ENCODE measurements around the gene ASF1A. TPM values are rescaled to one million over a fixed set of nuclear protein-coding genes. Genes with fewer than 3 reads are reported as not detected.

The ASF1A gene
- total RNA-seq, 2 experiments from 2014 or later = 37.3 to 46.0 TPM

- CTCF ChIA-PET (ENCODE audit: unreplicated experiment) = no interaction called here
- intact Hi-C loops (cut with micrococcal nuclease; ENCODE audit: unreplicated experiment) = no loop called here
- H4K20me1 ChIP-seq (ENCODE audit: insufficient read depth, low read length) = no peaks in the 10 kb centered on the region
- POLR2A ChIA-PET = no interaction called here
- H3K27ac ChIP-seq (ENCODE audit: low read depth, low read length, poor library complexity, severe bottlenecking) = no peak overlapping the region
- H2AFZ ChIP-seq (ENCODE audit: low read length) = no peak overlapping the region
- TF ChIP-seq CTCF (conservative IDR thresholded peaks at IDR 0.05; ENCODE audit: low read length) = no peak
- no peak for TF ChIP-seq EZH2phosphoT487 (IDR thresholded peaks at IDR 0.05; ENCODE audit: borderline replicate concordance, low read depth, low read length)
- no peak for DNase-seq (ENCODE audit: low spot score)
- 0 out of 2 replicates have a peak, but pooled peaks cover 4% of the 10 kb centered on the region for H3K9me3 ChIP-seq (ENCODE audit: low read length)
- no TSS peak for BruUV-seq (replicated peaks)
- H3K4me2 ChIP-seq (ENCODE audit: low read length) = no peak overlapping the region
- no peak overlapping the region for H3K4me3 ChIP-seq (ENCODE audit: low read depth, low read length, poor library complexity, severe bottlenecking)
- H3K4me1 ChIP-seq (ENCODE audit: insufficient read depth, low read length, poor library complexity, severe bottlenecking) = no peaks in the 10 kb centered on the region
- H3K79me2 ChIP-seq (ENCODE audit: insufficient read depth, low read depth, low read length) = no peaks in the 10 kb centered on the region
- no peaks in the 10 kb centered on the region for H3K9me2 ChIP-seq (ENCODE audit: insufficient read depth, low read length)
- H3K36me3 ChIP-seq (ENCODE audit: insufficient read depth, low read length) = no peaks in the 10 kb centered on the region; the same call in 1 of the 2 replicates
Observed at GRCh38 chr6:118860363-118860762, 33.6 kb upstream of the ASF1A start.

- no peaks in the 10 kb centered on the region for H3K9me2 ChIP-seq (ENCODE audit: insufficient read depth, low read length)
- no peak overlapping the region for H2AFZ ChIP-seq (ENCODE audit: low read length)
- ChIA-PET CTCF (ENCODE audit: unreplicated experiment) (interaction anchor here (0.6 kb wide), 1 partner anchor 14 kb away, joined by 3 read pairs; no protein-coding TSS in a partner anchor), POLR2A (interaction anchor here (0.6 kb wide), 1 partner anchor 458 kb away, joined by 5 read pairs; no protein-coding TSS in a partner anchor)
- no peak for TF ChIP-seq EZH2phosphoT487 (IDR thresholded peaks at IDR 0.05; ENCODE audit: borderline replicate concordance, low read depth, low read length)
- no peak for TF ChIP-seq CTCF (conservative IDR thresholded peaks at IDR 0.05; ENCODE audit: low read length)
- no peak overlapping the region for H3K4me2 ChIP-seq (ENCODE audit: low read length)
- intact Hi-C loops (cut with micrococcal nuclease; ENCODE audit: unreplicated experiment) = no loop called here
- BruUV-seq (replicated peaks) = no TSS peak
- H3K79me2 ChIP-seq (ENCODE audit: insufficient read depth, low read depth, low read length) = no peaks in the 10 kb centered on the region
- H3K4me3 ChIP-seq (ENCODE audit: low read depth, low read length, poor library complexity, severe bottlenecking) = no peak overlapping the region
- 0 out of 2 replicates have a peak, but pooled peaks cover 4% of the 10 kb centered on the region for H3K9me3 ChIP-seq (ENCODE audit: low read length)
- no peaks in the 10 kb centered on the region for H3K4me1 ChIP-seq (ENCODE audit: insufficient read depth, low read length, poor library complexity, severe bottlenecking)
- DNase-seq (ENCODE audit: low spot score) = no peak
- no peaks in the 10 kb centered on the region for H4K20me1 ChIP-seq (ENCODE audit: insufficient read depth, low read length)
- H3K36me3 ChIP-seq (ENCODE audit: insufficient read depth, low read length) = no peaks in the 10 kb centered on the region; the same call in 1 of the 2 replicates
- H3K27ac ChIP-seq (ENCODE audit: low read depth, low read length, poor library complexity, severe bottlenecking) = no peak overlapping the region
Observed at GRCh38 chr6:118860880-118861279, 33.1 kb upstream of the ASF1A start.

DNA sequence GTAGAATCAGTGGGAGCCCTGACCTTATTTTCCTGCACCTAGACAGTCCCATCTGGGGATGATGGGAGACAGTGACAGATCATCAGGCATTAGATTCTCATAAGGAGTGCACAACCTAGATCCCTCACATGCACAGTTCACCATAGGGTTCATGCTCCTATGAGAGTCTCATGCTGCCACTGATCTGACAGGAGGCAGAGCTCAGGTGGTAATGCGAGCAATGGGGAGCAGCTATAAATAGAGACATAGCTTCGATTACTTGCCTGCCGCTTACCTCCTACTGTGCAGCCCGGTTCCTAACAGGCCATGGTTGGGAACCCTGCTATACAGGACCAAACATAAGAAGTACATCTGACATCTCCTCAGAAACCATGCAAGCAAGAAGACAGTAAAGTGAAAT, 31.5 kb upstream of the ASF1A start:
- no peaks in the 10 kb centered on the region for H3K4me1 ChIP-seq (ENCODE audit: insufficient read depth, low read length, poor library complexity, severe bottlenecking)
- intact Hi-C loops (cut with micrococcal nuclease; ENCODE audit: unreplicated experiment) = no loop called here
- no peaks in the 10 kb centered on the region for H3K79me2 ChIP-seq (ENCODE audit: insufficient read depth, low read depth, low read length)
- no peak overlapping the region for H3K4me2 ChIP-seq (ENCODE audit: low read length)
- DNase-seq (ENCODE audit: low spot score) = no peak
- no peak for TF ChIP-seq CTCF (conservative IDR thresholded peaks at IDR 0.05; ENCODE audit: low read length)
- no peak for TF ChIP-seq EZH2phosphoT487 (IDR thresholded peaks at IDR 0.05; ENCODE audit: borderline replicate concordance, low read depth, low read length)
- H3K9me2 ChIP-seq (ENCODE audit: insufficient read depth, low read length) = no peaks in the 10 kb centered on the region
- H3K4me3 ChIP-seq (ENCODE audit: low read depth, low read length, poor library complexity, severe bottlenecking) = no peak overlapping the region
- no peak overlapping the region for H3K27ac ChIP-seq (ENCODE audit: low read depth, low read length, poor library complexity, severe bottlenecking)
- BruUV-seq (replicated peaks) = no TSS peak
- no peaks in the 10 kb centered on the region; the same call in 1 of the 2 replicates for H3K36me3 ChIP-seq (ENCODE audit: insufficient read depth, low read length)
- H2AFZ ChIP-seq (ENCODE audit: low read length) = no peak overlapping the region
- ChIA-PET POLR2A (no interaction called here), CTCF (ENCODE audit: unreplicated experiment) (no interaction called here)
- H4K20me1 ChIP-seq (ENCODE audit: insufficient read depth, low read length) = no peaks in the 10 kb centered on the region
- H3K9me3 ChIP-seq (ENCODE audit: low read length) = 0 out of 2 replicates have a peak, but pooled peaks cover 4% of the 10 kb centered on the region
